H9 (cell line): Measurements from ENCODE around the gene COTL1. TPM values are rescaled to one million over a fixed set of nuclear protein-coding genes. Genes with fewer than 3 reads are reported as not detected.

Experiments
- DNase-seq: peaks from one replicate; pipeline ENCODE4 v3.0.0-alpha.2; 2017
- H2AFZ ChIP-seq: one replicate; pipeline ENCODE4 v1.6.1; 2013; ENCODE audit warnings: mild to moderate bottlenecking, low read length, control low read depth, moderate library complexity
- H2AK5ac ChIP-seq: 2 replicates; pipeline ENCODE4 v1.6.1; 2013; ENCODE audit warnings: low read length, control low read depth, mixed read lengths; ENCODE audit not compliant: insufficient read length
- H2BK120ac ChIP-seq: one replicate; pipeline ENCODE4 v1.6.1; 2013; ENCODE audit warnings: low read depth, mild to moderate bottlenecking, low read length, control low read depth, inconsistent platforms; ENCODE audit not compliant: poor library complexity, severe bottlenecking
- H2BK12ac ChIP-seq: 2 replicates; pipeline ENCODE4 v1.6.1; 2013; ENCODE audit warnings: low read length, control low read depth, mixed read lengths, low read depth; ENCODE audit not compliant: insufficient read length
- H2BK15ac ChIP-seq: 2 replicates; pipeline ENCODE4 v1.6.1; 2013; ENCODE audit warnings: low read depth, low read length, control low read depth
- H2BK20ac ChIP-seq: one replicate; pipeline ENCODE4 v1.6.1; 2013; ENCODE audit warnings: low read depth, mild to moderate bottlenecking, low read length, control low read depth, inconsistent platforms; ENCODE audit not compliant: poor library complexity, severe bottlenecking
- H2BK5ac ChIP-seq: 2 replicates; pipeline ENCODE4 v1.6.1; 2013; ENCODE audit warnings: low read length, control low read depth, mixed read lengths; ENCODE audit not compliant: insufficient read length
- H3K14ac ChIP-seq: 2 replicates; pipeline ENCODE4 v1.6.1; 2013; ENCODE audit warnings: low read length, control low read depth; ENCODE audit not compliant: insufficient read depth
- H3K18ac ChIP-seq: 2 replicates; pipeline ENCODE4 v1.6.1; 2013; ENCODE audit warnings: low read depth, mild to moderate bottlenecking, mixed read lengths, low read length, control low read depth; ENCODE audit not compliant: insufficient read length
- H3K23ac ChIP-seq: 2 replicates; pipeline ENCODE4 v1.6.1; 2013; ENCODE audit warnings: low read length, control low read depth, mixed read lengths, low read depth; ENCODE audit not compliant: insufficient read length
- H3K23me2 ChIP-seq: 2 replicates; pipeline ENCODE4 v1.6.1; 2013; ENCODE audit warnings: low read depth, mild to moderate bottlenecking, mixed read lengths, low read length, control low read depth; ENCODE audit not compliant: insufficient read length, poor library complexity, severe bottlenecking
- H3K27ac ChIP-seq: 2 replicates; pipeline ENCODE4 v1.5.1; 2013; ENCODE audit warnings: low read length, control low read depth, mixed read lengths, low read depth; ENCODE audit not compliant: insufficient read length
- H3K27me3 ChIP-seq: 2 replicates; pipeline ENCODE4 v1.6.1; 2013; ENCODE audit warnings: low read length, control low read depth, inconsistent platforms; ENCODE audit not compliant: insufficient read depth
- H3K4ac ChIP-seq: 2 replicates; pipeline ENCODE4 v1.6.1; 2013; ENCODE audit warnings: low read depth, mild to moderate bottlenecking, control low read depth, inconsistent platforms, low read length, moderate library complexity
- H3K4me1 ChIP-seq: 2 replicates; pipeline ENCODE4 v1.6.1; 2013; ENCODE audit warnings: low read length, control low read depth, inconsistent platforms; ENCODE audit not compliant: insufficient read depth
- H3K4me2 ChIP-seq: 2 replicates; pipeline ENCODE4 v1.6.1; 2013; ENCODE audit warnings: low read length, control low read depth, mixed read lengths; ENCODE audit not compliant: insufficient read length, insufficient read depth
- H3K56ac ChIP-seq: 2 replicates; pipeline ENCODE4 v1.6.1; 2013; ENCODE audit warnings: low read depth, mild to moderate bottlenecking, mixed read lengths, low read length, control low read depth; ENCODE audit not compliant: insufficient read length
- H3K79me1 ChIP-seq: 2 replicates; pipeline ENCODE4 v1.6.1; 2013; ENCODE audit warnings: low read depth, mild to moderate bottlenecking, moderate library complexity, low read length, control low read depth, inconsistent platforms; ENCODE audit not compliant: insufficient read depth, poor library complexity, severe bottlenecking
- H3K79me2 ChIP-seq: 2 replicates; pipeline ENCODE4 v1.6.1; 2013; ENCODE audit warnings: low read length, control low read depth, inconsistent platforms; ENCODE audit not compliant: insufficient read depth
- H3K9ac ChIP-seq: 2 replicates; pipeline ENCODE4 v1.6.1; 2013; ENCODE audit warnings: low read length, control low read depth, mixed read lengths; ENCODE audit not compliant: insufficient read length; ENCODE audit errors: extremely low read depth
- H3K9me3 ChIP-seq: one replicate; pipeline ENCODE4 v1.6.1; 2013; ENCODE audit warnings: low read depth, low read length, inconsistent platforms; ENCODE audit not compliant: control insufficient read depth
- H3T11ph ChIP-seq: one replicate; pipeline ENCODE4 v1.6.1; 2013; ENCODE audit warnings: mild to moderate bottlenecking, low read length, control low read depth, inconsistent platforms
- H4K20me1 ChIP-seq: one replicate; pipeline ENCODE4 v1.6.1; 2013; ENCODE audit not compliant: control insufficient read depth, insufficient read length, insufficient read depth
- H4K5ac ChIP-seq: 2 replicates; pipeline ENCODE4 v1.6.1; 2013; ENCODE audit warnings: low read depth, mild to moderate bottlenecking, mixed read lengths, low read length, control low read depth; ENCODE audit not compliant: insufficient read length
- H4K8ac ChIP-seq: replicated peaks from 2 replicates; pipeline ENCODE4 v1.6.1; 2013; ENCODE audit warnings: low read length, control low read depth, mixed read lengths, low read depth; ENCODE audit not compliant: insufficient read length
- H4K91ac ChIP-seq: 2 replicates; pipeline ENCODE4 v1.6.1; 2013; ENCODE audit warnings: low read depth, mild to moderate bottlenecking, moderate library complexity, mixed read lengths, low read length, control low read depth; ENCODE audit not compliant: insufficient read length
- H3K27ac Mint-ChIP-seq, 3 experiments: 2 replicates in 2 of 3; 3 replicates in 1 of 3; pipeline ENCODE4 v1.8.0; 2020 to 2021; ENCODE audit warnings: mixed read lengths in 3 of 3, mild to moderate bottlenecking in 1 of 3, moderate library complexity in 1 of 3
- H3K27me3 Mint-ChIP-seq: 2 replicates; pipeline ENCODE4 v1.8.0; 2021; ENCODE audit warnings: low read depth, mild to moderate bottlenecking, moderate library complexity, mixed read lengths
- H3K36me3 Mint-ChIP-seq, 3 experiments: 2 replicates in 2 of 3; 3 replicates in 1 of 3; pipeline ENCODE4 v1.8.0; 2020 to 2021; ENCODE audit warnings: low read depth in 3 of 3, mixed read lengths in 3 of 3; ENCODE audit not compliant: insufficient read depth in 1 of 3
- H3K4me1 Mint-ChIP-seq, 2 experiments: 2 replicates each; pipeline ENCODE4 v1.8.0; 2020; ENCODE audit warnings: mixed read lengths in 2 of 2
- H3K4me3 Mint-ChIP-seq, 2 experiments: 2 replicates in 1 of 2; 3 replicates in 1 of 2; pipeline ENCODE4 v1.8.0; 2020 to 2021; ENCODE audit warnings: mild to moderate bottlenecking in 2 of 2, mixed read lengths in 2 of 2, moderate library complexity in 1 of 2
- H3K9me3 Mint-ChIP-seq, 2 experiments: 2 replicates in 1 of 2; 3 replicates in 1 of 2; pipeline ENCODE4 v1.8.0; 2020; ENCODE audit warnings: mild to moderate bottlenecking in 2 of 2, mixed read lengths in 2 of 2, moderate library complexity in 1 of 2
- CTCF ChIP-seq: fragments of 200-600 bp; sonication (generic); conservative IDR thresholded peaks from 3 replicates; pipeline ENCODE4 v1.8.0; 2021; ENCODE audit warnings: antibody characterized with exemption, mild to moderate bottlenecking
- WGBS: extraction: QIAGEN DNeasy Blood & Tissue Kit; methylation state at CpG from one replicate; pipeline ENCODE4 v1.1.7; 2013; ENCODE audit warnings: missing lambda C conversion rate, low lambda C conversion rate, mixed read lengths; ENCODE audit not compliant: insufficient read length; ENCODE audit errors: extremely low coverage; 5-methylcytosine and 5-hydroxymethylcytosine counted together
- total RNA-seq: library from RNA; stranded (reverse); gene quantifications from 2 replicates; pipeline ENCODE4 v1.2.1, GENCODE V29; 2021

COTL1 gene
- total RNA-seq, 1 experiment from 2014 or later = 81.4 TPM

GRCh38 chr16:84603940-84604339 lies 13.9 kb downstream of the COTL1 start:
- no peak overlapping the region for H3K27ac Mint-ChIP-seq
- H2BK120ac ChIP-seq = no peak overlapping the region
- no peak overlapping the region for H2BK15ac ChIP-seq
- no peak overlapping the region for H4K8ac ChIP-seq
- peaks cover 9 to 15% (median 12%) of the 10 kb centered on the region in 3 experiments for H3K36me3 Mint-ChIP-seq
- no peak overlapping the region for H2AFZ ChIP-seq
- H3K23ac ChIP-seq = no peak overlapping the region
- H4K5ac ChIP-seq = no peak overlapping the region
- H2BK12ac ChIP-seq = no peak overlapping the region
- H3K14ac ChIP-seq = no peak overlapping the region
- H3K4me1 Mint-ChIP-seq = peaks cover 43 to 50% of the 10 kb centered on the region in 2 experiments
- peaks cover 5 to 7% of the 10 kb centered on the region in 2 experiments; a peak in 3 of 5 replicates for H3K9me3 Mint-ChIP-seq
- H3K4ac ChIP-seq = no peak overlapping the region
- TF ChIP-seq CTCF = no peak
- DNase-seq = no peak
- H2BK5ac ChIP-seq = no peak overlapping the region
- peaks cover 3% of the 10 kb centered on the region for H3K79me1 ChIP-seq
- H3K27me3 Mint-ChIP-seq = peaks cover 3% of the 10 kb centered on the region; the same call in 1 of the 2 replicates
- H3T11ph ChIP-seq = no peak overlapping the region
- H3K27me3 ChIP-seq = no peaks in the 10 kb centered on the region
- no peak overlapping the region for H3K56ac ChIP-seq
- no CpG with 5 or more reads among the region's 10 CpGs for WGBS
- no peaks in the 10 kb centered on the region for H4K20me1 ChIP-seq
- no peak overlapping the region for H4K91ac ChIP-seq
- H3K4me3 Mint-ChIP-seq = no peak overlapping the region
- H3K18ac ChIP-seq = no peak overlapping the region
- H2AK5ac ChIP-seq = no peak overlapping the region
- H3K79me2 ChIP-seq = peaks cover 3% of the 10 kb centered on the region; the same call in 1 of the 2 replicates
- no peak overlapping the region for H3K4me2 ChIP-seq
- H3K23me2 ChIP-seq = no peaks in the 10 kb centered on the region
- H3K4me1 ChIP-seq = peaks cover 4% of the 10 kb centered on the region; the same call in 1 of the 2 replicates
- H3K27ac ChIP-seq = no peak overlapping the region
- no peak overlapping the region for H2BK20ac ChIP-seq
- H3K9me3 ChIP-seq = no peaks in the 10 kb centered on the region
- H3K9ac ChIP-seq = no peak overlapping the region
